ENCODE measurements around the gene UGP2. TPM values are rescaled to one million over a fixed set of nuclear protein-coding genes. Genes with fewer than 3 reads are reported as not detected.

UGP2 gene
- total and polyA plus RNA-seq, 2 donors (not counting 1 experiment from before 2014, with no cell fraction given): 19.1 to 68.8 TPM

GRCh38 chr2:63842149-63843061, 709 bp downstream of the UGP2 start:
- POLR2A ChIA-PET: no interaction called here
- peak; percentile 7 for DNase-seq
- peaks cover 0 to 3% of the 10 kb centered on the region in 2 experiments for H3K36me3 ChIP-seq (replicated peaks in 1 of 2; ENCODE audit: control extremely low read depth in 1 of 2, control insufficient read depth in 1 of 2, extremely low read depth in 1 of 2, insufficient read depth in 2 of 2, low read length in 1 of 2)
- peak overlapping the region; percentile 88 for H3K4me2 ChIP-seq (replicated peaks; ENCODE audit: low read depth, low read length, poor library complexity, severe bottlenecking)
- H3K9me3 ChIP-seq (ENCODE audit: control extremely low read depth in 1 of 3, control insufficient read depth in 2 of 3, insufficient read depth in 1 of 3, low read length in 2 of 3): no peaks in the 10 kb centered on the region
- H2AFZ ChIP-seq (ENCODE audit: insufficient read depth, low read depth, low read length, poor library complexity, severe bottlenecking): peak overlapping the region; percentile 95
- Mint-ChIP-seq H3K4me3 (peak overlapping the region; percentile 98), H3K4me1 (peaks cover 55% of the 10 kb centered on the region), H3K27me3 (no peaks in the 10 kb centered on the region), H3K9me3 (ENCODE audit: insufficient read depth) (no peaks in the 10 kb centered on the region), H3K27ac (peak overlapping the region; percentile 95)
- 4% methylated on average over 22 of the region's 24 CpGs for WGBS (ENCODE audit: insufficient coverage)
- H3K9ac ChIP-seq (ENCODE audit: low read length): peak overlapping the region; percentile 95
- CTCF ChIA-PET: interaction anchor here (1.0 to 7.6 kb wide), 5 partner anchors 18 to 254 kb away, joined by 3 to 60 read pairs (median 6); partner anchors contain the start of genes MDH1 and WDPCP
- peaks cover 19 to 20% of the 10 kb centered on the region in 2 donors for H3K4me1 ChIP-seq (ENCODE audit: control insufficient read depth in 2 of 2, insufficient read depth in 2 of 2, low read length in 2 of 2)
- intact Hi-C loops (cut with micrococcal nuclease): loop anchor here (2.0 to 10.0 kb wide), 5 partner anchors 18 to 1648 kb away; partner anchors contain the start of genes ACTR2, B3GNT2, PELI1 and VPS54
- H4K20me1 ChIP-seq (ENCODE audit: control insufficient read depth, insufficient read depth, low read length, poor library complexity, severe bottlenecking): peaks cover 24% of the 10 kb centered on the region
- peak overlapping the region; percentile 86 to 98 (median 96) for H3K4me3 ChIP-seq (ENCODE audit: control extremely low read depth in 1 of 5, extremely low read depth in 1 of 5, insufficient read depth in 1 of 5, low read depth in 2 of 5, low read length in 4 of 5)
- H3K27ac ChIP-seq (ENCODE audit: low read length in 2 of 2): peak overlapping the region in 1 of 2 donors; percentile 91
- no peaks in the 10 kb centered on the region for H3K27me3 ChIP-seq (replicated peaks in 1 of 4; ENCODE audit: control extremely low read depth in 1 of 4, control insufficient read depth in 3 of 4, insufficient read depth in 4 of 4, low read length in 3 of 4)
- ATAC-seq (ENCODE audit: low read depth): no peak
- H3K79me2 ChIP-seq (ENCODE audit: control insufficient read depth, insufficient read depth, low read length): peaks cover 66% of the 10 kb centered on the region
- TF ChIP-seq, protein P1, sequence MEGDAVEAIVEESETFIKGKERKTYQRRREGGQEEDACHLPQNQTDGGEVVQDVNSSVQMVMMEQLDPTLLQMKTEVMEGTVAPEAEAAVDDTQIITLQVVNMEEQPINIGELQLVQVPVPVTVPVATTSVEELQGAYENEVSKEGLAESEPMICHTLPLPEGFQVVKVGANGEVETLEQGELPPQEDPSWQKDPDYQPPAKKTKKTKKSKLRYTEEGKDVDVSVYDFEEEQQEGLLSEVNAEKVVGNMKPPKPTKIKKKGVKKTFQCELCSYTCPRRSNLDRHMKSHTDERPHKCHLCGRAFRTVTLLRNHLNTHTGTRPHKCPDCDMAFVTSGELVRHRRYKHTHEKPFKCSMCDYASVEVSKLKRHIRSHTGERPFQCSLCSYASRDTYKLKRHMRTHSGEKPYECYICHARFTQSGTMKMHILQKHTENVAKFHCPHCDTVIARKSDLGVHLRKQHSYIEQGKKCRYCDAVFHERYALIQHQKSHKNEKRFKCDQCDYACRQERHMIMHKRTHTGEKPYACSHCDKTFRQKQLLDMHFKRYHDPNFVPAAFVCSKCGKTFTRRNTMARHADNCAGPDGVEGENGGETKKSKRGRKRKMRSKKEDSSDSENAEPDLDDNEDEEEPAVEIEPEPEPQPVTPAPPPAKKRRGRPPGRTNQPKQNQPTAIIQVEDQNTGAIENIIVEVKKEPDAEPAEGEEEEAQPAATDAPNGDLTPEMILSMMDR (IDR thresholded peaks at IDR 0.05): no peak
- TF ChIP-seq EZH2 (IDR thresholded peaks at IDR 0.05; ENCODE audit: borderline replicate concordance, insufficient read depth, low read depth, low read length, poor library complexity, severe bottlenecking): no peak

Measured in B cell (primary cell).